Measurements from ENCODE around the gene UTS2. TPM values are rescaled to one million over a fixed set of nuclear protein-coding genes. Genes with fewer than 3 reads are reported as not detected.

The UTS2 gene
- total and polyA plus RNA-seq, 9 donors: 0.04 to 0.55 TPM; not detected in 7

DNA sequence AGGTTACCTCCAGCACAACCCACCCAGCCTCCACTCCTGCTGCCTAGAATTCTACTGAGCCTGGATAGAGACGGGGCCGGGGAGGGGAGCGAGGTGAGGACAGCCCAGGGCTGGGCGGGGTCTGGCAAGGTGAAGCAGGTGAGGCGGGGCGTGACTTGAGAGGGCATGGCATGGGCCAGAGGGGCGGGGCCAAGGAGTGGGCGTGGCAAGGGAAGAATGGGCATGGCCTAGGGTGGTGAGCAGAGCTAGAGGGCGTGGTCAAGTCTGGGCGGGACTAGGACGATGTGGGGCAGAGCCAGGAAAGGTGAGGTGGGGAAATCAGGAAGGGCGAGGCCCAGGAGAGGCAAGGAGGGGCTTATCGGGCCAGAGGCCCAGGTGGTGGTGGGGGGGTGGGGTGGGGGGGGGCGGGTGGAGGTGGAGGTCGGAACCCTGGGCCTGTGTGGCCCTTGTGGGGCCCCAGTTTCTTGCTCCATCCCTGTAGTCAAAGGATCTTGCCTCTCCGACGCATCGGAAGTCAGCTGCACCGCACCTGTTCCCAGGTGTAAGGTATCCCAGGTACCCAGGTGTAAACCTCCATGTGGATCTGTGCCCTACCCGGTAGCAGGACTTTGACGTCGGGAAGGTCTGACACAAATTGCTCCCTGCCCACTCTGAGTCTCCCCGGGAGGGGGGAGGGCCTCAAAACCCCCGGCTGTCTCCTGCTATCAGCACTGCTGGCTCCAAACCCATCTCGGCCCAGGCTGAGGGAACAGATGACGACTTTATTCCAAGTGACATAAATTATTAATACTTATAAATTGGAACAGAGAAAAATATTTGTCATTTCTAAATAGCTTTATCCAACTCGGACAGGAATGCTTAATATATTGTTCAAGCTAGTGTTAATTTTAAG is 32.9 kb upstream of the UTS2 start:
- Histone ChIP-seq H3K27ac (no peak overlapping the region), H3K4me3 (no peak overlapping the region), H3K9me3 (no peaks in the 10 kb centered on the region), H3K4me1 (ENCODE audit: insufficient read depth) (no peaks in the 10 kb centered on the region), H3K36me3 (no peaks in the 10 kb centered on the region), H3K27me3 (no peaks in the 10 kb centered on the region)
- intact Hi-C loops (cut with DNase I): no loop called here
- no peak for TF ChIP-seq POLR2A (IDR thresholded peaks at IDR 0.05)
- no peak for TF ChIP-seq EP300 (IDR thresholded peaks at IDR 0.05)
- TF ChIP-seq, protein P1, sequence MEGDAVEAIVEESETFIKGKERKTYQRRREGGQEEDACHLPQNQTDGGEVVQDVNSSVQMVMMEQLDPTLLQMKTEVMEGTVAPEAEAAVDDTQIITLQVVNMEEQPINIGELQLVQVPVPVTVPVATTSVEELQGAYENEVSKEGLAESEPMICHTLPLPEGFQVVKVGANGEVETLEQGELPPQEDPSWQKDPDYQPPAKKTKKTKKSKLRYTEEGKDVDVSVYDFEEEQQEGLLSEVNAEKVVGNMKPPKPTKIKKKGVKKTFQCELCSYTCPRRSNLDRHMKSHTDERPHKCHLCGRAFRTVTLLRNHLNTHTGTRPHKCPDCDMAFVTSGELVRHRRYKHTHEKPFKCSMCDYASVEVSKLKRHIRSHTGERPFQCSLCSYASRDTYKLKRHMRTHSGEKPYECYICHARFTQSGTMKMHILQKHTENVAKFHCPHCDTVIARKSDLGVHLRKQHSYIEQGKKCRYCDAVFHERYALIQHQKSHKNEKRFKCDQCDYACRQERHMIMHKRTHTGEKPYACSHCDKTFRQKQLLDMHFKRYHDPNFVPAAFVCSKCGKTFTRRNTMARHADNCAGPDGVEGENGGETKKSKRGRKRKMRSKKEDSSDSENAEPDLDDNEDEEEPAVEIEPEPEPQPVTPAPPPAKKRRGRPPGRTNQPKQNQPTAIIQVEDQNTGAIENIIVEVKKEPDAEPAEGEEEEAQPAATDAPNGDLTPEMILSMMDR (IDR thresholded peaks at IDR 0.05): no peak
- WGBS, 3 donors: 14 to 36% (median 26%) methylated on average over 25 to 26 of the region's 27 CpGs
- peak in 1 of 5 donors; percentile 20 for DNase-seq

DNA sequence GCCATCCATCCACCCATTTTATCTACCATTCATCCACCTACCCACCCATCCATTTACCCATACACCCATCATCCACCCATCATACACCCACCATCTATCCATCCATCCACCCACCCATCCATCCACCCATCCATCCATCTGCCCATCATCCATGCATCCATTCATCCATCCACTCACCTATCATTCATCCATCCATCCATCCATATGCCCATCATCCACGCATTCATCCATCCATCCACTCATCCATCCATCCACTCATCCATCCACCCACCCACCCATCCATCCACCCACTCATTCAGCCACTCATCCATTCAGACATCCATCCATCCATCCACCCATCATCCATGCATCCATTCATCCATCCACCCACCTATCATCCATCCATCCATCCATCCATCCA is 31.9 kb upstream of the UTS2 start:
- Histone ChIP-seq H3K27ac (no peak overlapping the region), H3K4me1 (ENCODE audit: insufficient read depth) (no peaks in the 10 kb centered on the region), H3K9me3 (no peaks in the 10 kb centered on the region), H3K27me3 (no peaks in the 10 kb centered on the region), H3K36me3 (no peaks in the 10 kb centered on the region), H3K4me3 (no peak overlapping the region)
- DNase-seq: no peak
- WGBS, 3 donors: 56 to 96% (median 93%) methylated on average over 1 of the region's 1 CpG
- TF ChIP-seq POLR2A (IDR thresholded peaks at IDR 0.05) (no peak), EP300 (IDR thresholded peaks at IDR 0.05) (no peak)
- TF ChIP-seq, protein P1 (IDR thresholded peaks at IDR 0.05): no peak
- intact Hi-C loops (cut with DNase I): no loop called here

DNA sequence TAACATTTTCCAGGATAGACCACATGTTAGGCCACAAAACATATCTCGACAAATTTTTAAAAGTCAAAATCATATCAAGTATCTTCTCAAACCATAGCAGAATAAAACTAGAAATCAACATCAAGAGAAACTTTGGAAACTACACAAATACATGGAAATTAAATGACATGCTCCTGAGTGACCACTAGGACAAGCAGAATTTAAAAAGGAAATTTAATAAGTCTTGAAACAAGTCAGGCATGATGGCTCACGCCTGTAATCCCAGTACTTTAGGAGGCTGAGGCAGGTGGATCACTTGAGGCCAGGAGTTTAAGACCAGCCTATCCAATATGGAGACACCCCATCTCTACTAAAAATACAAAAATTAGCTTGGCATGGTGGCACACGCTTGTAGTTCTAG is 26.4 kb upstream of the UTS2 start:
- WGBS, 3 donors: 85 to 89% (median 85%) methylated on average over 3 of the region's 3 CpGs
- H3K27me3 ChIP-seq: no peaks in the 10 kb centered on the region
- intact Hi-C loops (cut with DNase I): no loop called here

DNA sequence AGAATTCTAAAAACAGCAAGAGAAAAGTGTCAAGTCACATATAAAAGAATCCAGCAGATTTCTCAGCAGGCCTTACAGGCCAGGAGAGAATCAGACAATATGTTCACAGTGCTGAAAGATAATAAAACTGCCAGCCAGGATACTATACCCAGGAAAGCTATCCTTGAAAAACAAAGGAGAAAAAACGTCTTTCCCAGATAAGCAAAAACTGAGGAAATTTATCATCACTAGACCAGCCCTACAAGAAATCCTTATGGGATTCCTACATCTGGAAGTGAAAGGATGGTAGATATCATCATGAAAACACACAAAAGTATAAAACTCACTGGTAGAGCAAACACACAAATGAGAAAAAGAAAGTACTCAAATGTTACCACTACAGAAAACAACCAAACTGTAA is 25.2 kb upstream of the UTS2 start:
- no peak for DNase-seq
- H3K27ac ChIP-seq: no peak overlapping the region
- no peaks in the 10 kb centered on the region for H3K27me3 ChIP-seq
- H3K4me3 ChIP-seq: no peak overlapping the region
- WGBS, 3 donors: 22 to 47% (median 36%) methylated on average over 1 of the region's 1 CpG
- H3K4me1 ChIP-seq (ENCODE audit: insufficient read depth): no peaks in the 10 kb centered on the region
- TF ChIP-seq EP300 (IDR thresholded peaks at IDR 0.05) (no peak), POLR2A (IDR thresholded peaks at IDR 0.05) (no peak)
- TF ChIP-seq, protein P1 (IDR thresholded peaks at IDR 0.05): no peak
- H3K36me3 ChIP-seq: no peaks in the 10 kb centered on the region
- intact Hi-C loops (cut with DNase I): no loop called here
- peaks cover 0 to 4% of the 10 kb centered on the region in 2 donors for H3K9me3 ChIP-seq

More for the DNA sequence above, 26.4 kb upstream of the UTS2 start:
- Histone ChIP-seq H3K4me1 (ENCODE audit: insufficient read depth) (no peaks in the 10 kb centered on the region), H3K4me3 (no peak overlapping the region), H3K36me3 (no peaks in the 10 kb centered on the region), H3K27ac (no peak overlapping the region), H3K9me3 (peaks cover 0 to 4% of the 10 kb centered on the region in 2 donors)
- TF ChIP-seq, protein P1 (IDR thresholded peaks at IDR 0.05): no peak
- TF ChIP-seq EP300 (IDR thresholded peaks at IDR 0.05) (no peak), POLR2A (IDR thresholded peaks at IDR 0.05) (no peak)
- no peak for DNase-seq
